IMR-90 (cell line): Measurements from ENCODE around the gene YPEL5. TPM values are rescaled to one million over a fixed set of nuclear protein-coding genes. Genes with fewer than 3 reads are reported as not detected.
A peak's percentile ranks its signal among the peaks of the same experiment; 100 is the strongest.

Experiments used
- CTCF ChIP-seq: conservative IDR thresholded peaks from 2 replicates; pipeline ENCODE4 v1.5.1; 2012; ENCODE audit warnings: mild to moderate bottlenecking, low read depth, low read length, improper control_type of control experiment
- FOS ChIP-seq: fragments of 150-350 bp; IDR thresholded peaks from 2 replicates; pipeline ENCODE4 v1.6.1; 2016; ENCODE audit warnings: low read depth, low read length
- MXI1 ChIP-seq: IDR thresholded peaks from 2 replicates; pipeline ENCODE4 v1.6.1; 2012; ENCODE audit warnings: low read depth, mild to moderate bottlenecking, low read length, moderate library complexity, borderline replicate concordance
- polyA plus RNA-seq, 3 experiments: library from polyadenylated mRNA; depleted of rRNA; stranded (reverse); fragments of >200 nt; gene quantifications; 2 replicates each; pipeline ENCODE4 v1.2.3, GENCODE V29; 2012; ENCODE audit warnings: low replicate concordance in 1 of 3
- total RNA-seq: library from RNA; depleted of rRNA; stranded (reverse); fragments of >200 nt; gene quantifications from 2 replicates; pipeline ENCODE4 v1.2.3, GENCODE V29; 2012

The YPEL5 gene
- total and polyA plus RNA-seq, 2 of the 4 experiments (the other 2 are of a cell fraction), result 40.7 to 62.6 TPM

GRCh38 chr2:30146337-30147195, at the start of gene YPEL5 (continued):
- TF ChIP-seq MXI1 (0 out of 2 replicates have a peak, but pooled peaks have one; percentile 30), FOS (peak; percentile 68; the same call in 1 of the 2 replicates), CTCF (no peak)
